Astrocyte (in vitro differentiated cells and primary cell): ENCODE measurements around the gene KCNG1. TPM values are rescaled to one million over a fixed set of nuclear protein-coding genes. Genes with fewer than 3 reads are reported as not detected.

Experiments
- DNase-seq: peaks from one replicate; pipeline ENCODE4 v3.0.0-alpha.2; 2010; ENCODE audit warnings: low read depth
- FAIRE-seq: peaks from 2 replicates; lab custom pipeline; 2011; peaks lifted over from hg19 to GRCh38; lab: Jason Lieb, UNC
- H2AFZ ChIP-seq: 2 replicates; pipeline ENCODE4 v1.6.0; 2012; ENCODE audit warnings: low read depth, low read length, inconsistent platforms
- H3K27ac ChIP-seq: 2 replicates; pipeline ENCODE4 v1.5.1; 2011; ENCODE audit warnings: low read depth, low read length, inconsistent platforms
- H3K27me3 ChIP-seq: 2 replicates; pipeline ENCODE4 v1.6.0; 2011; ENCODE audit warnings: low read length, inconsistent platforms; ENCODE audit not compliant: insufficient read depth
- H3K36me3 ChIP-seq: 2 replicates; pipeline ENCODE4 v1.5.1; 2011; ENCODE audit warnings: low read length, inconsistent platforms; ENCODE audit not compliant: insufficient read depth
- H3K4me1 ChIP-seq: 2 replicates; pipeline ENCODE4 v1.5.1; 2011; ENCODE audit warnings: low read length, inconsistent platforms; ENCODE audit not compliant: insufficient read depth
- H3K4me2 ChIP-seq: 2 replicates; pipeline ENCODE4 v1.6.0; 2012; ENCODE audit warnings: low read length, inconsistent platforms
- H3K4me3 ChIP-seq: 2 replicates; pipeline ENCODE4 v1.5.1; 2011; ENCODE audit warnings: low read depth, mild to moderate bottlenecking, low read length, inconsistent platforms; ENCODE audit not compliant: insufficient read depth
- H3K79me2 ChIP-seq: 2 replicates; pipeline ENCODE4 v1.6.0; 2012; ENCODE audit warnings: mild to moderate bottlenecking, low read length, inconsistent platforms; ENCODE audit not compliant: insufficient read depth
- H3K9ac ChIP-seq: 2 replicates; pipeline ENCODE4 v1.6.0; 2012; ENCODE audit warnings: mild to moderate bottlenecking, low read length, inconsistent platforms
- H3K9me3 ChIP-seq: 2 replicates; pipeline ENCODE4 v1.5.1; 2012; ENCODE audit warnings: low read depth, mild to moderate bottlenecking, low read length, inconsistent platforms; ENCODE audit not compliant: insufficient read depth
- H4K20me1 ChIP-seq: 2 replicates; pipeline ENCODE4 v1.6.0; 2012; ENCODE audit warnings: low read length, inconsistent platforms; ENCODE audit not compliant: insufficient read depth
- H3K27ac Mint-ChIP-seq: one replicate; pipeline ENCODE4 v1.8.0; 2021; ENCODE audit warnings: mild to moderate bottlenecking, mixed read lengths; ENCODE audit not compliant: unreplicated experiment
- H3K27me3 Mint-ChIP-seq: one replicate; pipeline ENCODE4 v1.8.0; 2021; ENCODE audit warnings: low read depth, mixed read lengths; ENCODE audit not compliant: unreplicated experiment
- H3K36me3 Mint-ChIP-seq: one replicate; pipeline ENCODE4 v1.8.0; 2021; ENCODE audit warnings: low read depth, mixed read lengths; ENCODE audit not compliant: unreplicated experiment
- H3K4me1 Mint-ChIP-seq: one replicate; pipeline ENCODE4 v1.8.0; 2021; ENCODE audit warnings: low read depth, mixed read lengths; ENCODE audit not compliant: unreplicated experiment
- H3K4me3 Mint-ChIP-seq: one replicate; pipeline ENCODE4 v1.8.0; 2021; ENCODE audit warnings: mild to moderate bottlenecking, moderate library complexity, mixed read lengths; ENCODE audit not compliant: unreplicated experiment
- H3K9me3 Mint-ChIP-seq: one replicate; pipeline ENCODE4 v1.8.0; 2021; ENCODE audit warnings: mild to moderate bottlenecking, mixed read lengths; ENCODE audit not compliant: unreplicated experiment
- EZH2 ChIP-seq: IDR thresholded peaks from 2 replicates; pipeline ENCODE4 v1.6.1; 2012; ENCODE audit warnings: mild to moderate bottlenecking, low read length, inconsistent platforms; ENCODE audit not compliant: insufficient read depth
- total RNA-seq: library from RNA; stranded (reverse); gene quantifications from 2 replicates; pipeline ENCODE4 v1.2.1, GENCODE V29; 2021
- TF ChIP-seq, protein P1 (sequence below): IDR thresholded peaks from 2 replicates; pipeline ENCODE4 v1.5.1; 2011; ENCODE audit warnings: low read depth, mild to moderate bottlenecking, inconsistent platforms, low read length, moderate library complexity; ENCODE audit not compliant: insufficient read depth

The KCNG1 gene
- total RNA-seq, 1 donor from 2014 or later: 45.9 TPM

DNA sequence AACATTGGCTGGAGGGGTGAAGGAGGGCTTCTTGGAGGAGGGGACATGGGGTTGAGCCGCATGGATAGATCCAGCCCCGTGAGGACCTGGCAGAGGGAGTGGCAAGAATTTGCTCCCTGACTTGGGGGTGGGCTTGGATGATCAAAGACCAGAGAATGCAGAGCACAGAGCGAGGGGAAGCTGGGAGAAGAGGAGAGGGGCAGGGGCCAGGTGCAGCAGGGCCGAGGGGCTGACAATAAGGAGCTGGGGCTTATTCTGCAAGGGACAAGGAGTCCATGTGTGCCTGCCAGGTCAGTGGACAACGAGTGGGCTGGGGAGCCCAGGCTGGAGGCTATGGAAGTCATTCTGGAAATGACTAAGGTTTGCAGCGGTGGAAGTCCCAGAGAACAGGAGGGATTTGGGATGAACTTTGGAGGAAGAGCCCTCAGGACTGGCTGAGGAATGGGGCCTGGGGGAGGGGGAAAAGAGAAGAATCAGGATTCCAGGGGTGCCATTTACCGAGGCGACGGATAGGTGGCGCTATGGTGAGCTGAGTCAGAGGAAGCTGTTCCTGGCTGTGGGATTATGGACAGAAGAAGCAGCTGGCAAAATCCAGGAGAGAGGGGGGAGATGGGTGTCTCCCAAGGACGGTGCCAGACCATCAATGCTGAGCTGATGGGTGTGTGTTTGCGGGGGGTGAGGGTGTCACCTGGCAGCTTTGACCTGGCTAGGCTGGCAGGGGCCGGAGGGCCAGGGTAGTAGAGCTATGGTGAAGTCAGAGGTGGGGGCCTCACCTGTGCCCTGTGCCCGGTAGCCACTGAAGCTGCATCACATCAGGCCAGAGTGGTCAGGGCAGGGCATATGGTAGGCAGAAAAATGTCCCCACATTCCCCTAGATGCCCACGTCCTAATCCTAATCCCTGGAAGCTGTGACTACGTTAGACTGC, 7.8 kb downstream of the KCNG1 start:
- H3K36me3 Mint-ChIP-seq: peaks cover 6% of the 10 kb centered on the region
- Histone ChIP-seq H3K36me3 (peaks cover 24% of the 10 kb centered on the region), H3K4me3 (no peak overlapping the region), H3K79me2 (peaks cover 81% of the 10 kb centered on the region), H2AFZ (no peak overlapping the region), H3K4me2 (peak overlapping the region; percentile 21), H3K9ac (peak overlapping the region; percentile 15), H3K27me3 (no peaks in the 10 kb centered on the region), H3K4me1 (peaks cover 22% of the 10 kb centered on the region), H4K20me1 (peaks cover 81% of the 10 kb centered on the region), H3K9me3 (no peaks in the 10 kb centered on the region), H3K27ac (peak overlapping the region; percentile 7)
- H3K27ac Mint-ChIP-seq: peak overlapping the region; percentile 26
- TF ChIP-seq, protein P1, sequence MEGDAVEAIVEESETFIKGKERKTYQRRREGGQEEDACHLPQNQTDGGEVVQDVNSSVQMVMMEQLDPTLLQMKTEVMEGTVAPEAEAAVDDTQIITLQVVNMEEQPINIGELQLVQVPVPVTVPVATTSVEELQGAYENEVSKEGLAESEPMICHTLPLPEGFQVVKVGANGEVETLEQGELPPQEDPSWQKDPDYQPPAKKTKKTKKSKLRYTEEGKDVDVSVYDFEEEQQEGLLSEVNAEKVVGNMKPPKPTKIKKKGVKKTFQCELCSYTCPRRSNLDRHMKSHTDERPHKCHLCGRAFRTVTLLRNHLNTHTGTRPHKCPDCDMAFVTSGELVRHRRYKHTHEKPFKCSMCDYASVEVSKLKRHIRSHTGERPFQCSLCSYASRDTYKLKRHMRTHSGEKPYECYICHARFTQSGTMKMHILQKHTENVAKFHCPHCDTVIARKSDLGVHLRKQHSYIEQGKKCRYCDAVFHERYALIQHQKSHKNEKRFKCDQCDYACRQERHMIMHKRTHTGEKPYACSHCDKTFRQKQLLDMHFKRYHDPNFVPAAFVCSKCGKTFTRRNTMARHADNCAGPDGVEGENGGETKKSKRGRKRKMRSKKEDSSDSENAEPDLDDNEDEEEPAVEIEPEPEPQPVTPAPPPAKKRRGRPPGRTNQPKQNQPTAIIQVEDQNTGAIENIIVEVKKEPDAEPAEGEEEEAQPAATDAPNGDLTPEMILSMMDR: peak; percentile 86
- TF ChIP-seq EZH2: no peak
- peaks cover 2% of the 10 kb centered on the region for H3K9me3 Mint-ChIP-seq
- peaks cover 10% of the 10 kb centered on the region for H3K4me1 Mint-ChIP-seq
- no peaks in the 10 kb centered on the region for H3K27me3 Mint-ChIP-seq
- no peak for FAIRE-seq
- no peak overlapping the region for H3K4me3 Mint-ChIP-seq
- peak; percentile 30 for DNase-seq

DNA sequence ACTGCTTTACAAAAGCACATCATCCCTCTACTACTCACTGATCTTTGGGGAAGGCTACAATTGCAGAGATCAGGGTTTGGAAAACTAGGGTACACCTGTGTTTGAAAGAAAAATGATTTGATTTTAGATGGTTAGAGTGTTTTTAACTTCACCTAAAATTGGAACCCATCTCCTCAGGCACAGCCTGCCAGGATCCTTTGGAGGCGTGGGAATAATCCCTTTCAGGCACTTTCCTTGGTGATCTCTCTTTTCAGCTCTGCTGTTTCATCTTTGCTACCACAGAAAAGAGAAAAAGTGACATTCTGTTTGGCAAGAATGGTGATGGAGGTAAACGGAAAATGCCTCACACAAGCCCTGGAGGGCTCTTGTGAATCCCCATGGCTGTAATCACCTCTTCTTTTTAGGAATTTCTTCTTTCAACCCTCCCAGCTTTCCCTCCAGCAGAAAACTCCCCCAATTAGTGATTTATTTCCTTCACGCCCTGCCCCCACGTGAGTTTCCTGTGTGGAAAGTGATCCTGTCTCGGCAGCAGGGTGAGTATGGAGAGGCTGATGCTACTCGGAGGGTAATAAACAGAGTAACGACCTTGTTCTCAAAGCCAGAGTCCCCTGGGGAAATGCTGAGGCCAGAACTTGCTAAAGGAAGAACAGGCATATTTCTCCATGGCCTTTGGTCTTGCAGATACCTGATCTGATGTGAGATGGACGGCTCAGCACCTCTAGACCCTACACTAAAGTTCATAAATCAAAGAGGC, 9.2 kb downstream of the KCNG1 start:
- H3K9me3 Mint-ChIP-seq: peaks cover 2% of the 10 kb centered on the region
- Histone ChIP-seq H3K27ac (no peak overlapping the region), H3K4me3 (no peak overlapping the region), H3K79me2 (peaks cover 81% of the 10 kb centered on the region), H4K20me1 (peaks cover 81% of the 10 kb centered on the region), H3K9ac (peak overlapping the region; percentile 9), H3K27me3 (no peaks in the 10 kb centered on the region), H3K4me2 (no peak overlapping the region), H3K36me3 (peaks cover 26% of the 10 kb centered on the region), H3K4me1 (peaks cover 17% of the 10 kb centered on the region), H3K9me3 (no peaks in the 10 kb centered on the region), H2AFZ (no peak overlapping the region)
- FAIRE-seq (no peak), DNase-seq (no peak)
- H3K4me3 Mint-ChIP-seq: no peak overlapping the region
- peaks cover 9% of the 10 kb centered on the region for H3K36me3 Mint-ChIP-seq
- TF ChIP-seq, protein P1: no peak
- TF ChIP-seq EZH2: no peak
- H3K27ac Mint-ChIP-seq: no peak overlapping the region
- no peaks in the 10 kb centered on the region for H3K27me3 Mint-ChIP-seq
- peaks cover 10% of the 10 kb centered on the region for H3K4me1 Mint-ChIP-seq
